Transverse colon (tissue), 4 donors: ENCODE measurements around the gene TLR7. TPM values are rescaled to one million over a fixed set of nuclear protein-coding genes. Genes with fewer than 3 reads are reported as not detected.

Experiments used
- DNase-seq: peaks from one replicate; pipeline ENCODE4 v3.0.0-alpha.2; 2019
- H3K27ac ChIP-seq, 4 donors: fragments of 200-600 bp; sonication (generic); 2 replicates each; pipeline ENCODE4 v1.5.1; 2016 to 2018; ENCODE audit warnings: inconsistent platforms in 4 of 4
- H3K27me3 ChIP-seq: fragments of 200-600 bp; sonication (generic); 2 replicates; pipeline ENCODE4 v1.5.1; 2017; ENCODE audit warnings: inconsistent platforms
- H3K36me3 ChIP-seq, 4 donors: fragments of 200-600 bp; sonication (generic); 2 replicates each; pipeline ENCODE4 v1.5.1; 2017 to 2019; ENCODE audit warnings: inconsistent platforms in 4 of 4
- H3K4me1 ChIP-seq, 4 donors: fragments of 200-600 bp; sonication (generic); 2 replicates each; pipeline ENCODE4 v1.5.1; 2017 to 2020; ENCODE audit warnings: inconsistent platforms in 4 of 4
- H3K4me3 ChIP-seq, 4 donors: fragments of 200-600 bp; sonication (generic); 1 replicate in 1 of 4; 2 replicates in 3 of 4; pipeline versions ENCODE4 v1.5.1 to v1.6.1; 2017 to 2019; ENCODE audit warnings: inconsistent platforms in 4 of 4
- H3K9me3 ChIP-seq, 2 donors: fragments of 200-600 bp; sonication (generic); 2 replicates each; pipeline ENCODE4 v1.5.1; 2017 to 2019; ENCODE audit warnings: inconsistent platforms in 2 of 2
- EP300 ChIP-seq: sonication (generic); formaldehyde crosslinking; IDR thresholded peaks from one replicate; pipeline ENCODE4 v1.6.1; 2017; ENCODE audit warnings: antibody characterized with exemption, low read depth
- POLR2A ChIP-seq: fragments of 450-650 bp; IDR thresholded peaks from one replicate; pipeline ENCODE4 v1.6.1; 2016; ENCODE audit warnings: antibody characterized with exemption, mild to moderate bottlenecking, moderate library complexity
- POLR2AphosphoS5 ChIP-seq, 3 donors: sonication (generic); formaldehyde crosslinking; IDR thresholded peaks; one replicate each; pipeline ENCODE4 v1.6.1; 2016; ENCODE audit warnings: antibody characterized with exemption in 3 of 3
- WGBS, 2 donors: methylation state at CpG; one replicate each; pipeline ENCODE4 v1.1.5; 2018; ENCODE audit warnings: low coverage in 1 of 2; 5-methylcytosine and 5-hydroxymethylcytosine counted together
- in situ Hi-C, 4 donors: fragments of 200-750 bp; cut with MboI; loops; one replicate each; pipeline versions ENCODE4 v1.15.0 to v1.15.1; 2017; ENCODE audit warnings: low sequenced_read_pairs in 3 of 4, low pct_ligation_motif_present in 1 of 4, low pct_unique_long_range_greater_than_20kb in 1 of 4
- intact Hi-C: fragments of 100-400 bp; cut with DNase I; formaldehyde crosslinking; loops from one replicate; pipeline ENCODE4 v1.15.1; 2023; ENCODE audit warnings: low total_unique reads
- total RNA-seq, 4 donors: library from RNA; depleted of rRNA; stranded (reverse); fragments of >200 nt; gene quantifications; one replicate each; pipeline ENCODE4 v1.1.0, GENCODE V29; 2016
- TF ChIP-seq, protein P1 (sequence below), 5 experiments: fragments of 200-600 bp in 3 of 5; fragments of 450-650 bp in 2 of 5; sonication (generic) in 3 of 5; IDR thresholded peaks; 1 replicate in 2 of 5; 2 replicates in 3 of 5; pipeline ENCODE4 v1.5.1; 2016 to 2017; ENCODE audit warnings: antibody characterized with exemption in 5 of 5, inconsistent platforms in 3 of 5, mild to moderate bottlenecking in 2 of 5, moderate library complexity in 1 of 5

The TLR7 gene
- total RNA-seq, 4 donors from 2014 or later = 0.27 to 0.95 (median 0.75) TPM; not detected in 1

DNA sequence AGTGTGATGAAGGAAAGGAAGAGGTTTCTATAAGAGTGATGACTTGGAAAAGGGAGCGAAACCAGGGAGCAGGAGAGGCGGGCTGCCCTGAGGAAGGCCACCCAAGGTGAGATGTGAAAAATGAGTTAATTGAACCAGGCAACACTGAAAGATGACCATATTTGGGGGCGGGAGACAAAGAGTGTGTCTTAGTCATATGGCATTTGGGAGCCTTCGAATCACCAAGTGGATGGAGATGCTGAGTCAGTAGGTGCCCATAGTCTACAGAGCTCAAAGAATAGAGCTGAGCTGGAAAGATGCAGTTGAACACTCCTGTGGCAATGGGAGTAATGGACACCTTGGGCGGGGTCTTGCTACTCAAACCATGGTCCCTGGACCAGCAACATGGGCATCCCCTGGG, 31.2 kb downstream of the TLR7 start:
- in situ Hi-C loops (loop anchor here in 1 of 4 donors (10.0 kb wide), 1 partner anchor 73 kb away; no protein-coding TSS in a partner anchor), intact Hi-C loops (loop anchor here (10.0 kb wide), 1 partner anchor 83 kb away; no protein-coding TSS in a partner anchor)
- Histone ChIP-seq H3K9me3 (no peaks in the 10 kb centered on the region), H3K4me1 (no peaks in the 10 kb centered on the region), H3K36me3 (no peaks in the 10 kb centered on the region), H3K27ac (no peak overlapping the region), H3K27me3 (no peaks in the 10 kb centered on the region), H3K4me3 (no peak overlapping the region)
- DNase-seq = no peak
- 85% methylated on average over 5 of the region's 5 CpGs; no CpG with 5 or more reads in 1 of the 2 donors for WGBS, 2 donors
- TF ChIP-seq POLR2A = no peak
- TF ChIP-seq, protein P1, sequence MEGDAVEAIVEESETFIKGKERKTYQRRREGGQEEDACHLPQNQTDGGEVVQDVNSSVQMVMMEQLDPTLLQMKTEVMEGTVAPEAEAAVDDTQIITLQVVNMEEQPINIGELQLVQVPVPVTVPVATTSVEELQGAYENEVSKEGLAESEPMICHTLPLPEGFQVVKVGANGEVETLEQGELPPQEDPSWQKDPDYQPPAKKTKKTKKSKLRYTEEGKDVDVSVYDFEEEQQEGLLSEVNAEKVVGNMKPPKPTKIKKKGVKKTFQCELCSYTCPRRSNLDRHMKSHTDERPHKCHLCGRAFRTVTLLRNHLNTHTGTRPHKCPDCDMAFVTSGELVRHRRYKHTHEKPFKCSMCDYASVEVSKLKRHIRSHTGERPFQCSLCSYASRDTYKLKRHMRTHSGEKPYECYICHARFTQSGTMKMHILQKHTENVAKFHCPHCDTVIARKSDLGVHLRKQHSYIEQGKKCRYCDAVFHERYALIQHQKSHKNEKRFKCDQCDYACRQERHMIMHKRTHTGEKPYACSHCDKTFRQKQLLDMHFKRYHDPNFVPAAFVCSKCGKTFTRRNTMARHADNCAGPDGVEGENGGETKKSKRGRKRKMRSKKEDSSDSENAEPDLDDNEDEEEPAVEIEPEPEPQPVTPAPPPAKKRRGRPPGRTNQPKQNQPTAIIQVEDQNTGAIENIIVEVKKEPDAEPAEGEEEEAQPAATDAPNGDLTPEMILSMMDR (IDR thresholded peaks at IDR 0.05) = no peak
- TF ChIP-seq EP300 = no peak
- no peak for TF ChIP-seq POLR2AphosphoS5 (IDR thresholded peaks at IDR 0.05)

DNA sequence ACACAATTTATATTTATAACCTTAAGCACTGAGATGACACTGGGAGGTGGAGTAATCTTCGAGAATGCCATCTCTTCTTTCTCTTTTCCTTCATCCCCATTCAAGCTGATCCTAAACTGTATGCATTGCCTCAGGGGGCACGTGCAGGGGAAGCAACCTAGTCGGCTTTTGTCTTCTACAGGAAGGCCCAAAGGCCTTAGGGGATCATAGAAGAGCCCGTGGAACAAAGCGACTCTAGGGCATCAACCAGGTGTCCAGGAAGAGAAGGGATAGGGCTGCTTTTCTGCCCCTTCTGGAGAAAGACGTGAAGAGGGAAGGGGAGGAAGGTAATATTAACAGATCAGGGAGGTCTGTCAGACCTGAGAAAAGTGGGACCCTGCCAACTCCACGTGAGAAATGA, 32.6 kb downstream of the TLR7 start:
- in situ Hi-C loops = loop anchor here in 1 of 4 donors (10.0 kb wide), 1 partner anchor 75 kb away; no protein-coding TSS in a partner anchor
- WGBS, 2 donors = 62 to 76% methylated on average over 3 to 7 of the region's 7 CpGs
- DNase-seq = no peak
- Histone ChIP-seq H3K4me3 (no peak overlapping the region), H3K9me3 (no peaks in the 10 kb centered on the region), H3K27ac (no peak overlapping the region), H3K27me3 (no peaks in the 10 kb centered on the region), H3K36me3 (no peaks in the 10 kb centered on the region), H3K4me1 (no peaks in the 10 kb centered on the region)
- intact Hi-C loops = loop anchor here (10.0 kb wide), 1 partner anchor 85 kb away; no protein-coding TSS in a partner anchor
- TF ChIP-seq EP300 (no peak), POLR2AphosphoS5 (IDR thresholded peaks at IDR 0.05) (no peak), POLR2A (no peak)
- TF ChIP-seq, protein P1 (IDR thresholded peaks at IDR 0.05) = no peak

DNA sequence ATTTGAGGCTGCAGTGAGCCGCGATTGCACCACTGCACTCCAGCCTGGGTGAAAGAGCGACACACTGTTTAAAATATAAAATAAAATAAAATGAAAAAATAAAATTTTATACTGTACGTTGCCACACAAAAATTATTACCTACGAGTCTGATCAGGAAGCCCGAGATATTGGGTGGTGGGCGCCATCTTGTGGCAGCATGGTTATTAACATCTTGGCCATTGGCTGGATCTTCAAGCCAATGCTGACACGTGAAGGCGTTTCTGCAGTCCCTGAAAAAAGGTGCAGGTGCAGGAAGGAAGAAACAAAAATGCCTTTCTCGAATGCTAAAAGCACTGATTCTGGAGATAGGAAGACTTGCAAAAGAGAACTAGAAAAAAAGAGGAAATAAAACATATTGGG, 34.6 kb downstream of the TLR7 start:
- DNase-seq = peak; percentile 74
- intact Hi-C loops = no loop called here
- Histone ChIP-seq H3K4me3 (no peak overlapping the region), H3K9me3 (no peaks in the 10 kb centered on the region), H3K27me3 (no peaks in the 10 kb centered on the region), H3K4me1 (no peaks in the 10 kb centered on the region), H3K27ac (no peak overlapping the region), H3K36me3 (no peaks in the 10 kb centered on the region)
- 17 to 27% methylated on average over 3 to 10 of the region's 10 CpGs for WGBS, 2 donors
- no peak for TF ChIP-seq POLR2A
- TF ChIP-seq, protein P1 (IDR thresholded peaks at IDR 0.05) = peak; percentile 47 to 65 (median 55)
- in situ Hi-C loops = loop anchor here in 2 of 4 donors (25.0 kb wide), 2 partner anchors 89 to 1136 kb away; partner anchors contain the start of gene GEMIN8 (in 1 of the 2)

DNA sequence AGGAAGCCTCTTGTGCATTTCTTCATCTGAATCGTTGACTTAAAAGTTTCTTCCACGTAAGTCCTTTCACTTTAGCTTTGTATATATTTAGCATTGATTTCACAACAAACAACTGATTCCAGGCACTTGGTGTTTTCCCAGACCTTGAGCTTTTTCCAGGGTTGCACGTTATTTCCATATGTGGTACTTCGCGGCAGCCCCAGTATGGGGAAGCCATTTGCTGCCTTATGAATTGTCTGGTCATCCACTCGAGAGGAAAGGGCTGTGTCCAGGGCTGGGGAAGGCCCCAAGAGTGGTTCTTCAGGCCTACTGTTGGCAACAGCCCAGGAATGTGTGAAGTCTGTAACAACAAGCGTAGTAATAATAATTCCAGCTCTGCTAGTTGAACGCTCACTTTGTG, 36.8 kb downstream of the TLR7 start:
- Histone ChIP-seq H3K36me3 (no peaks in the 10 kb centered on the region), H3K27me3 (no peaks in the 10 kb centered on the region), H3K4me1 (no peaks in the 10 kb centered on the region), H3K4me3 (no peak overlapping the region), H3K27ac (no peak overlapping the region), H3K9me3 (no peaks in the 10 kb centered on the region)
- WGBS, 2 donors = 82% methylated on average over 8 of the region's 8 CpGs; no CpG with 5 or more reads in 1 of the 2 donors
- TF ChIP-seq, protein P1 (IDR thresholded peaks at IDR 0.05) = no peak
- no peak for TF ChIP-seq EP300
- no peak for TF ChIP-seq POLR2AphosphoS5 (IDR thresholded peaks at IDR 0.05)
- TF ChIP-seq POLR2A = no peak
- in situ Hi-C loops (loop anchor here in 2 of 4 donors (25.0 kb wide), 2 partner anchors 91 to 1134 kb away; partner anchors contain the start of gene GEMIN8 (in 1 of the 2)), intact Hi-C loops (no loop called here)
- no peak for DNase-seq
